DOHH2 (cell line): ENCODE measurements around the gene CWH43.
"Not testable (repeated sequence)": the region's sequence is repeated elsewhere in the genome, so short reads cannot be mapped to it uniquely, and the experiment has no call there.

Experiments used
- EZH2phosphoT487 ChIP-seq: fragments of 200-600 bp; sonication (generic); IDR thresholded peaks from 2 replicates; pipeline ENCODE4 v1.6.1; 2017; ENCODE audit warnings: borderline replicate concordance, mild to moderate bottlenecking, antibody characterized with exemption, low read length, moderate library complexity, mixed read lengths
- TF ChIP-seq, protein P1 (sequence below): fragments of 200-600 bp; sonication (generic); IDR thresholded peaks from one replicate; pipeline ENCODE4 v1.5.1; 2014; ENCODE audit warnings: antibody characterized with exemption, mild to moderate bottlenecking, low read depth, low read length; ENCODE audit not compliant: poor library complexity, severe bottlenecking

DNA sequence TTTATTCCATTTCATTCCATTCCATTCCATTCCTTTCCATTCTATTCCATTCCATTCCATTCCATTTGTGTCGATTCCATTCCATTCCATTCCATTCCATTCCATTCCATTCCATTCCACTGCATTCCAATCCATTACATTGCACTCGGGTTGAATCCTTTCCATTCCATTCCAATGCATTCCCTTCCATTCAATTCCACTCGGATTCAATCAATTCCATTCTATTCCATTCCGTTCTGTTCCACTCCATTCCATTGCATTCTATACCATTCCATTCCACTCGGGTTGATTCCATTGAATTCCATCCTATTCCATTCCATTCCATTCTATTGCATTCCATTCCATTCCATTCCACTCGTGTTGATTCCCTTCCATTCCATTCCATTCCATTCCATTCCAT lies 121.2 kb downstream of the CWH43 start:
- TF ChIP-seq, protein P1, sequence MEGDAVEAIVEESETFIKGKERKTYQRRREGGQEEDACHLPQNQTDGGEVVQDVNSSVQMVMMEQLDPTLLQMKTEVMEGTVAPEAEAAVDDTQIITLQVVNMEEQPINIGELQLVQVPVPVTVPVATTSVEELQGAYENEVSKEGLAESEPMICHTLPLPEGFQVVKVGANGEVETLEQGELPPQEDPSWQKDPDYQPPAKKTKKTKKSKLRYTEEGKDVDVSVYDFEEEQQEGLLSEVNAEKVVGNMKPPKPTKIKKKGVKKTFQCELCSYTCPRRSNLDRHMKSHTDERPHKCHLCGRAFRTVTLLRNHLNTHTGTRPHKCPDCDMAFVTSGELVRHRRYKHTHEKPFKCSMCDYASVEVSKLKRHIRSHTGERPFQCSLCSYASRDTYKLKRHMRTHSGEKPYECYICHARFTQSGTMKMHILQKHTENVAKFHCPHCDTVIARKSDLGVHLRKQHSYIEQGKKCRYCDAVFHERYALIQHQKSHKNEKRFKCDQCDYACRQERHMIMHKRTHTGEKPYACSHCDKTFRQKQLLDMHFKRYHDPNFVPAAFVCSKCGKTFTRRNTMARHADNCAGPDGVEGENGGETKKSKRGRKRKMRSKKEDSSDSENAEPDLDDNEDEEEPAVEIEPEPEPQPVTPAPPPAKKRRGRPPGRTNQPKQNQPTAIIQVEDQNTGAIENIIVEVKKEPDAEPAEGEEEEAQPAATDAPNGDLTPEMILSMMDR = not testable (repeated sequence)
- TF ChIP-seq EZH2phosphoT487 = not testable (repeated sequence)
